Amniotic stem cell (primary cell): ENCODE results near the gene GOLIM4.
A peak's percentile ranks its signal among the peaks of the same experiment; 100 is the strongest.
"Not testable (repeated sequence)": the region's sequence is repeated elsewhere in the genome, so short reads cannot be mapped to it uniquely, and the experiment has no call there.

ENCODE experiments used
- DNase-seq: peaks from one replicate; lab custom pipeline; 2025; lab: John Stamatoyannopoulos, UW

The GOLIM4 gene, protein sequence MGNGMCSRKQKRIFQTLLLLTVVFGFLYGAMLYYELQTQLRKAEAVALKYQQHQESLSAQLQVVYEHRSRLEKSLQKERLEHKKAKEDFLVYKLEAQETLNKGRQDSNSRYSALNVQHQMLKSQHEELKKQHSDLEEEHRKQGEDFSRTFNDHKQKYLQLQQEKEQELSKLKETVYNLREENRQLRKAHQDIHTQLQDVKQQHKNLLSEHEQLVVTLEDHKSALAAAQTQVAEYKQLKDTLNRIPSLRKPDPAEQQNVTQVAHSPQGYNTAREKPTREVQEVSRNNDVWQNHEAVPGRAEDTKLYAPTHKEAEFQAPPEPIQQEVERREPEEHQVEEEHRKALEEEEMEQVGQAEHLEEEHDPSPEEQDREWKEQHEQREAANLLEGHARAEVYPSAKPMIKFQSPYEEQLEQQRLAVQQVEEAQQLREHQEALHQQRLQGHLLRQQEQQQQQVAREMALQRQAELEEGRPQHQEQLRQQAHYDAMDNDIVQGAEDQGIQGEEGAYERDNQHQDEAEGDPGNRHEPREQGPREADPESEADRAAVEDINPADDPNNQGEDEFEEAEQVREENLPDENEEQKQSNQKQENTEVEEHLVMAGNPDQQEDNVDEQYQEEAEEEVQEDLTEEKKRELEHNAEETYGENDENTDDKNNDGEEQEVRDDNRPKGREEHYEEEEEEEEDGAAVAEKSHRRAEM

DNA sequence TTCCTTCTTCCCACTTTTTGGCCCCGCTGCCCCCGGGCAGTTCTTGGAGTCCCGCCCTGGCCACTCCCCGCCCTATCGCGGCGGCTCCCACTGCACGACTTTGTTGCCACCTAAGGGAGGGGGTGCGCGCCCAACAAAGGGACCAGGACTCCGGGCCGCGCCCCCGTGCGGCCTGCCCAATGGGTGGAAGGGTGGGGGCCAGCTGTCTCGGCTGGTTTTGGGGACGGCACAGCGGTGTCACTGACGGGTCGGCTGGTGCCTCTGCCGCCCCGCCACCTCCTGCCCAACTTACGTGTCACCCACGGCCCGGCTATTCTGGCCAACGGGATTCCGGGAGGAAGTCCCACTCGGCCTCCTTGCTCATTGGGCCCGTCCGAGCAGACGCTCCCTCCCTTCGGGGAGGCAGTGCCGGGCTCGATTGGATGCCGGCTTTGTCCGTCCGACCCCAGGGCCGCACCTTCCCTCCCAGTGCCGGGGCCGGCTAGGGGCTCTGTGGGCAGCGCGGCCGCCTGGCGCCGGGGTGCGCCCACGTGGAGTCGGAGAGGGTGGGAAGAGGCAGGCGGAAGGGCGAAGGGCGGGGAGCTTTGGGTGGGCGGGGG lies at the start of gene GOLIM4:
GOLIM4 (minus strand) TSS at position 314 of the 599 bp plus-strand sequence. CDS start 639 bp downstream, outside the sequence.
- peak; percentile 88 for DNase-seq

DNA sequence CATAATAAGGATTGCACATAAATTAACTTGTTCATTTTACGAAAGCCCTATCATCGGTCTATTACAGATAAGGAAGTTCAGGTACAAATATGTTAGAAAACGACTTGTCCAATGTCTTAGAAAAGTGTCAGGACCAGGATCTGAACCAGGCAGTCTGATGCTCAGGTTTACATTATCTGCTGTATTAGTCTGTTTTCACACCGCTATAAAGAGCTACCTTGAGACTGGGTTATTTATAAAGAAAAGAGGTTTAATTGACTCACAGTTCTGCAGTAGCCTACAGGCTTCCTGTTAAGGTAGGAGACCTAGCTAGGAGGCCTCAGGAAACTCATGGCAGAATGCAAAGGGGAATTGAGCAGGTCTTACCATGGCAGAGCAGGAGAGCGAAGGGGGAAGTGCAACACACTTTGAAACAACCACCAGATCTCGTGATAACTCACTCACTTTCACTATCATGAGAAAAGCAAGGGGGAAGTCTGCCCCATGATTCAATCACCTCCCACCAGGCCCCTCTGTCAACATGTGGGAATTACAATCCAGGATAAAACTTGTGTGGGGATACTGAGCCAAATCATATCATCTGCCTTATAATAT lies 45.8 kb upstream of the GOLIM4 start:
- no peak for DNase-seq

DNA sequence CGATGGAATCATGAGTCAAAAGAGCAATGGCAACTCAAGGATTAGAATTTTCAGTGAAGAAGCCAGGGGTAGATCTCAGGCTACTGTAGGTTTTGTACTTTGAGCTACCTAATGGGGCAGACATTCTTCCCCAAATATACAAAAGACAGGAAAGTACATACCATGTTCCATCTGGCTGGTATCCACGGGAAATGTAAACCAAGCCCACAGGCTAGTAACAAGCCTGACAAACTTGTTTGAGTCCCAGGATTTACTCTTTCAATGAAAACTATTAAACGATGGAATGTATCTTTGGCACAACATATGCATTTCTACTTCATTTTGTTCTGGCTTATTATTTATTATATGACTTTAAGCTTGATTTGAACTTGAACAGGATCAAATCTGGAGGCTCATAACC lies 44.2 kb upstream of the GOLIM4 start:
- DNase-seq = no peak

DNA sequence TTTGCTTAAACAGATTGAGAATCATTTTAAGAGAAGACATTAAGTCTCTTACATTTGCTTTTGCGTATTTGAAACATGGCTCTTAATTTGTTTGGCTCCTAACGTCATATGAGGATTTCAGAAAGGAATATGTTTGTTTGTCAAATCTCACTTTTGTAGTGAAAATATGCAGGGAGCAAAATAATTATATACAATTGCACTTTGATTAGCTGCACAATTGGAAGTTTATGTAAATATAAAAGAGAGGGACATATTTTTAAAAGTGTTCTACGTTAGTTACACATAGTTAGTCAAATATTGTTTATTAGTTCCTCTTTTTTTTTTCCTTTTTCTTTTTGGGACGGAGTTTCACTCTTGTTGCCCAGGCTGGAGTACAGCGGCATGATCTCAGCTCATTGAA lies 42.7 kb upstream of the GOLIM4 start:
- DNase-seq = no peak

DNA sequence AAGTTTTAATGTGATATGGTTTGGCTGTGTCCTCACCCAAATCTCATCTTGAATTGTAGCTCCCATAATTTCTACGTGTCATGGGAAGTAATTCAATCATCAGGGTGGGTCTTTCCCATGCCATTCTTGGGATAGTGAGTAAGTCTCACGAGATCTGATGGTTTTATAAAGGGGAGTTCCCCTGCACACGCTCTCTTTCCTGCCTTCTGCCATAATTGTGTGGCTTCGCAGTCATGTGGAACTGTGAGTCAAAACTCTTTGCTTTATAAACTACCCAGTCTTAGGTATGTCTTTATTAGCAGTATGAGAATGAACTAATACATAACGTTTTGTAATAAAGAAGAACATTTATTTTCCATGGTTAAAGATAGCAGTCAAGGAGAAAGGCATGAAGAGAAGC lies 39.2 kb upstream of the GOLIM4 start:
- no peak for DNase-seq

DNA sequence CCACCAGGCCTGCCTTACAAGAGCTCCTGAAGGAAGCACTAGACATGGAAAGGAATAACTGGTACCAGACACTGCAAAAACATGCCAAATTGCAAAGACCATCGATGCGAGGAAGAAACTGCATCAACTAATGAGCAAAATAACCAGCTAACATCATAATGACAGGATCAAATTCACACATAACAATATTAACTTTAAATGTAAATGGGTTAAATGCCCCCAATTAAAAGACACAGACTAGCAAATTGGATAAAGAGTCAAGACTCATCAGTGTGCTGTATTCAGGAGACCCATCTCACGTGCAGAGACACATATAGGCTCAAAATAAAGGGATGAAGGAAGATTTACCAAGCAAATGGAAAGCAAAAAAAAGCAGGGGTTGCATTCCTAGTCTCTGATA lies 34.5 kb upstream of the GOLIM4 start:
- DNase-seq = not testable (repeated sequence)

DNA sequence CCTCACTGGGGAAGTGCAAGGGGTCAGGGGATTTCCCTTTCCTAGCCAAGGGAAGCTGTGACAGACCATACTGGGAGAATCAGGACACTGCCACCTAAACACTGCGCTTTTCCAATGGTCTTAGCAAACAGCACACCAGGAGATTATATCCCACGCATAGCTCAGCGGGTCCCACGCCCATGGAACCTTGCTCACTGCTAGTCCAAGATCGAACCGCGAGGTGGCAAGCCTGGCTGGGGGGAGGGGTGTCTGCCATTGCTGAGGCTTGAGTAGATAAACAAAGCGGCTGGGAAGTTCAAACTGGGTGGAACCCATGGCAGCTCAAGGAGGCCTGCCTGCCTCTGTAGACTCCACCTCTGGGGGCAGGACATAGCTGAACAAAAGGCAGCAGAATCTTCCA lies 32.7 kb upstream of the GOLIM4 start:
- not testable (repeated sequence) for DNase-seq

DNA sequence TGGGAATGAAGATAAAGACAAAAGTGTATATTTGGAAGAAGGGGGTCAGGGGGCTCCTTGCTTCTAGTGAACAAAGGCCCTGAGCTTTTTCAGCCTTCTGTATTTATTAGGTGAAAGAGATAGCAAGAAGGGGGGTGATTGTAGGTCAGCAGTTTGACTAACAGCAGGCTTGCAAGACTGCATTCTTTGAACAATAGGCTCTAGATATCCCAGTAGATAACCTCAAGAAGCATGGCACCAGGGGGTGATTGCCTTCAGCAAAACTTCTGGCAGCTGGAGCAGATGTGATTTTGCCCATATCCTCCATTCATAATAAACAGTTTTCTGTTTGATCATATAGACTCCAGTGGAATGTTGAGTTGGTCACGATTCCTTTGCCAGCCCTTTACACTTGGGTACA lies 31.7 kb upstream of the GOLIM4 start:
- DNase-seq = no peak

DNA sequence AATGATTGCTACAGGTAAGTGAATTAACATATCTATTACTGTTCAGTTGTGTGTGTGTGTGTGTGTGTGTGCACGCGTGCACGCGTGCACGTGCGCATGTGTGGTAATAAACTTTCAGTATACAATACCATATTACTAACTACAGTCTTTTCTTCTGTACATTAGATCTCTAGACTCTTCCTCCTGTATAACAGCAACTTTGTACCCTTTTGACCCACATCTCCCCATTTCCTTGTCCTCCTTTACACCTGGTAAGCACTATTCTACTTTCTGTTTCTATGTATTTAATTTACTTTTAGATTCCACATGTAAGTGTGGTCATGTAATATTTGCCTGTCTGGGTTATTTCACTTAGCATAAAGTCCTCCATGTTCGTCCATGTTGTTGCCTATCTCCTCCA lies 29.1 kb upstream of the GOLIM4 start:
- DNase-seq = no peak

DNA sequence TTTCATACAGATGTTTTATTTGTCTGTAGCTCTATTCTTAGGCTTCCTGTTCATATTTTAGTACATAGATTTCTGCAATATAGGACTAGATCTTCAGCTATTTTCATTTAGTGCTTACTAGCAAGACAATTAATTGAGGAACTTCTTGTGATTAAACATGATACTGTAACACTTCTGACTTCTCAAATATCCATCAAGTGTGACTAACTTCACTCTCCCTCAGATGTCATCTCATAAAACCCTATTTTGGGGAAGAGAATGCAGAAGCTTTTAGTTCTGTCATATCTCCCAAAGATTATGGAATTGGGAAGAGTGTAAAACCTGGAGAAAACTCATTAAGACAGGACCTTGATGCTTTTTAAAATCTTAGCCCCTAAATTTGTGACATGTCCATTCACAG lies 28.6 kb upstream of the GOLIM4 start:
- no peak for DNase-seq

DNA sequence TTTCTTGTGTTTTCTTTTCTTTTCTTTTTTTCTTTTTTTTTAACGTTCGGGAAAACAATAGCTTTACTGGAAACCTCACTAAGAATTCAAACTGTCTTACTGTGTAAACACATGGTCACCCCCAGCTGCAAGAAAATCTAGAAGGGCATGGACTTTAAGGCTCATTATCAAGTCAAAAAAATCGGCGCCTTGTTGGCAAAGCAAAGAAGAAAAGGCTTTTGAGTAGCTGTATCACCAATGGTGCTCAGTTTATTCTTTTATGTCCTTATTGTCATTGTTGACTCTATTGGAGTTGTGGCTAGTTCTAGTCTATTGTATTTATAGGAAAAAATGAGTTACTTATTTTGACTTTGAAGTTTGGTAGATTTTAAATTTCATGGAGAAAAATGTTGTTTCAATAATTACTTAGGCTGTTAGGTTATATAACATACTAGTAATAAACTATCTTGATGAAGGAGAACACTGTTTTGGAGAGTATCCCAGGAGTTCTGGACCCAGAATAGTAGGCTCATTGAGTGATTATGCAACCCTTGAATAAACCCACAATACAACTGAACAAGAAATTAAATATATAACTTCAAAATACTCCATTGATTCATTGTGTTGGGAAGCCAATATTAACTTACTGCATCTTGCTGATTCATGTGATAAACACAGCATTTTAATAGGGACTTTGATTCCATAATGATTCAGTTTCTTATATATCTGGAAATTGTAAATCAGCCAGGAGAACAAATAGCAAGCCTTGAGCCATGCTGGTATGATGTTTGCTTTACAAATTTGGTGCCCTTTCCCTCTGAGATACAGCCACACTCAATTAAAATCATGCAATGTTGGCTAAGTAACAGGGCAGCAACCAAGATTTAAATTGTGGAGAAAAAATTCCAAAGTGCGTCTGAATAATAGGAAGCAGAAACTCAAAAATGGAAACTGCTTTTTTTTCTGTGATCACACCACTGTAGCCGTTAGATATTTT lies 27.8 kb upstream of the GOLIM4 start:
- no peak for DNase-seq

DNA sequence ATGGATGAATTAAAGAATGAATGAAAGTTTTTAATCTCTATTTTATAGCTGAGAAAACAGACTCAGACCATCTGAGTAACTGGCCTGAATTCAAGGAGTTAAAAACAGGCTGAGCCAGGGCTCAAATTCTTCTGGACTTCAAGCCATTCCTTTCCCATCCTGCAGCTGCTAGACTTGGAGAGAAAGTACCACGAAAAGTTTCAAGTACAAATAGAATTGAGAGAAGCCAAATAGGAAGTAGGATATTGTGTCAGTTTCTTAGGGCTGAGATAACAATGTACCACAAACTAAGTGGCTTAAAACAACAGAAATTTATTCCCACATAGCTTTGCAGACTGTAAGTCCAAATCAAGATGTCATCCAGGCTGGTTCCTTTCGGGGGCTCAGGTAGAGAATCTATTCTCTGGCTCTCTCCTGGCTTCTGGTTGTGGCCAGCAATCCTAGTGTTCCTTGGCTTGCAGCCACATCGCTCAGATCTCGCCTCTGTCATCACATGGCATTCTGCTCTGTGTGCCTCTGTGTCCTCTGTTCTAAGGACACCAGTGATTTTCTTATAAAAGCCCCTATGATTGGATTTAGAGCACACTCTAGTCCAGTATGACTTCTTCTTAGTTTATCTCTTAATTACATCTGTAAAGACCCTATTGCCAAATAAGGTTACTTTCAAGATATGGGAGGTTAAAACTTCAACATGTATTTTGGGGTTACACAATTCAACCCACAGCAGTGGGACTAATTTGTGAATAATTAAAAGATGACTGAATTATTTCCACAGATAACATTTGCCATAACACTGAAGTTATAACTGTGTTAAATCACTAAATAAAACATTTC lies 25.7 kb upstream of the GOLIM4 start:
- DNase-seq = no peak

DNA sequence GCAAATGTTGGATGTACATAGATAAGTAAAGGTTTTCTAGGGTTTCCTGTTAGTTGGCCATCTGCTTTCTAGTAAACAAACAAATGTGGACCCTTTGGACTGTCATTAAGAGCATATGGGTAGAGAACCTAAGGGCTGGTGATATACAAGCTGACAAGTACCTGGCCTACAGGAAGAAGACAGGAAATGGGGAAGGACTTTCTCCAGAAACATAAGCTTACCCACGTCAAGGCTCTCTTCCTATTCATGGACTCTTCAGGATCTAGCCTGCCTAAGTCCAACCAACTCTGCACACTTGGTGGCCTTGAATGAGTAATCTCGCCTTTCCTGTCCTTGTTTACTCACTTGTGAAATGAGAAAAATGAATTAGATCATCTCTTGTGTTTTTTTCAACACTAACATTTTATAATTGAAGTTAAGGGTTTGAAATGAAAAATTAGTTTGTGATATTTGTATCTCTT lies 22.2 kb upstream of the GOLIM4 start:
- no peak for DNase-seq

DNA sequence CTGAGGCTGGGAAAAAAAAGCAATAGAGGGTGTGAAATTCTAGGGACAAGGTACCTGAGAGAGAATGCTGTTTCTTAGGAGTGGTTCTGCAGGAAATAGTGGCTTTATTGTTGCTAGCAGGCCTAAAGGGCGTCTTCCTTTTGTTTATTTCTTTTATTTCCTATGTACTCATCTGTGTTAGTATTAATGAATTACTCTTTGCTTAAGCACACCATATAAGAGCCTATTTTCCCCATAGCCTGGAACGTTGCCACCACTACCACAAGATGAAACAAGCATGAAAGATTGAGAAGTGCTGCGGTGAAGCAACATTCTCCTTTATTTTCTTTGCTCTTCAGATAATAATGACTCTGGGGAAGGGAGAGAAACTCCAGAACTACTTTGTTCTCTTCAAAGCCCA lies 21.3 kb upstream of the GOLIM4 start:
- DNase-seq = no peak

DNA sequence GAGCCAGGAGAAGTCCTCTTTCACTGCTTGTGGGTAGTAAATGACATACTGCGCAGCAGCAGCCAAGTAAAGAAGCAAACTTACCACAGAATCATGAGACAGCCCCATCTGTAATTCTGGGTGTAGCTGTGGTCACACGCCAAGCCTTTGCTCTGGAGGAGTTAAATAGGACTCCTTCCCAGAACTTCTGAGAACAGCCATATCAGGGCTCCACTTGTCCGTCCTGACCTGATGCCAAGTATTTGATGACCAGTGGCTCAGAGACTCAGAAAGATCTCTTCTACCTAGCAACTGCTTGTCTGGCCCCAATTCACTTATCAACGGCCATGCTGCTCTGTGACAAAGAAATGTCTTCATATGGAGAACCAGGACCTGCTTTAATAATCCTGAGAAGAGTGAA lies 20.6 kb upstream of the GOLIM4 start:
- DNase-seq = no peak

DNA sequence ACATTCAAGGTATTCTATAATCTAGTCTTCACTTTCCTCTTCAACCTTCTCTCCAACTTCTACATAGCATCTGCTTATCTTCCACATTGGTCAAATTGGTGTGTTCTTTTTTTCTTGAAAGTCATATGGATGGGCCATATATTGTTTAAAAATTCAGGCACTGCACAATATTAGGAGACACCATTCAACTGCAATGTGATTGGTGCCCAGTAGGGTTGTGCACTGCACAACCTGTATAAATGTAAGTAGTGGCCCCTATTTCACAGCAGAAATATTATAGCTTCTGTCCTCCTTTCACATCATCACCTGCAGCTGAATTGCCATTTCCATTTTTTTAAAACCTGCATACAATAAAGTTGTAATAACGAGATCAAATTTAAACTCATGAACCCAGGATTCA lies 18.1 kb upstream of the GOLIM4 start:
- no peak for DNase-seq

DNA sequence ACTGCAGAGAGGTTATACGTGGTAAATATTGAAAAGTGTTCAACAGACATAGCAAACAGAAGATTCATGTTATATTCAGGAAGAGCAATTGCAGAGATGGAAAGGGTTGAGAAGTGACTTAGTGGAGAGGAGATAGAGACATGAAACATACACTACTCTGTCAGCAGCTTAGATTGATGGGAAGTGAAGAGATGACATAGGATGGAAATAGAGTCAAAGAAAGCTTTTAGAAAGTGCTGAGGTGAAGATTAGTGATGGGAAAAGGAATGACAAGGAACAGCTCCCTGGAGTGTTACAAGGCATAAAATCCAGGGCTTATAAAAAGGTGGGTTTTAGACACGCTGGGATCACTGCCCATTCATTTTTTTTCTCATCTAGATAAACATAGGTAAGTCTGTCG lies 17.2 kb upstream of the GOLIM4 start:
- no peak for DNase-seq

DNA sequence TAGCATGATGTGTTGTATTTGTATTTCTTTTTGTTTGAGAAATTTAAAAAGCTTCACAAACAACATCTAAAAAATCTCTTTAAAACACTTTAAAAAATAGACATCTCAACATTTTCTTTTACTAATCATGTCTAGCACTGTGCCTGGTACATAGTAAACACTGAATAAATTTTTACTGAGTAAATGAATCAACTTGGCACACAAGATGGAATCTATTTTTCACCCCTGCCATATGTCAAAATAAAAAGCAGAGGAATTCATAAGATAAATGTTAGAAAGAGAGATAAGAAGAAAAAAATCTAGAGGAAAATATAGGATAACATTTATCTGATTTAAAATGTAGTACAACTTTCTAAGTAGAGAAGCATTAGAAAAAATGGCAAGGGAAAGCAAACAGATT lies 8.6 kb upstream of the GOLIM4 start:
- no peak for DNase-seq

DNA sequence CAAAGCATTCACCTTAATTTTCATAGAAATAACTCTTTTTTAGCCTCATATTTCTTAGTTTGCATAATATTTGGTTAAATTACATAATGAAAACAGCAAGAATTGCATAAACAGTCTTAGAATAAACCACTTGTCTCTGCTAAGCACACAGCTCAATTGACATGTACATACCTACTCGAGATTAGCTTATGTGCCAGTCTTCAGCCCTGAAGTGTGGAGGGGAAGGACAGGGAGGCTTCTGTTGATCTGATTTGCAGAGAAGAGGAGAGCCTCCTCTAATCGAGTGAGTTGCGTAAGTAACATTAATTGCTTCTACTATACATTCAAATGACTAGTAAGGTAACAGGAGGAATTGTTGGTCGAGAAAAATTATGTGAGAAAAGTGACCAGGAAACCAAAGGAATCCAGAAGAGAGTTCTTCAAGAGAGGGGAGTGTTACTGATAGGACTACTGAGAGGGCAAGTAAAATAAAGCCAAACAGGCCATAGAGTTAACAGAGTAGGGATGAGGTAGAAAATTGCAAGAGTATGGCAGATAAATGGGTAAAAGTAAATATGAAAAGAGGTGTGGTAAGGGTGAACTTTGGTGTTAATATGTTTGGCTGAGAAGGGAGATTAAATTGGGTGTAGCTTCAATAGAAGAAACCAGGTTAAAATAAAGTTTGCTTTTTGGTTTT lies 7.1 kb upstream of the GOLIM4 start:
- DNase-seq = no peak
